GM12878 (cell line): ENCODE measurements around the gene ZIC2.

Source experiments
- ATF7 ChIP-seq: fragments of 450-650 bp; IDR thresholded peaks from 2 replicates; pipeline ENCODE4 v1.6.1; 2016; ENCODE audit warnings: low read depth, mild to moderate bottlenecking
- NRF1 ChIP-seq: conservative IDR thresholded peaks from 2 replicates; pipeline ENCODE4 v1.6.1; 2011; ENCODE audit warnings: mild to moderate bottlenecking, low read depth, low read length, improper control_type of control experiment
- SIX5 ChIP-seq: IDR thresholded peaks from 2 replicates; pipeline ENCODE4 v1.6.1; 2011; ENCODE audit warnings: mild to moderate bottlenecking, low read depth, low read length, moderate library complexity; ENCODE audit not compliant: severe bottlenecking
- TAF1 ChIP-seq: IDR thresholded peaks from 2 replicates; pipeline ENCODE4 v1.6.1; 2011; ENCODE audit warnings: mild to moderate bottlenecking, low read depth, low read length, borderline replicate concordance
- TCF12 ChIP-seq: IDR thresholded peaks from 2 replicates; pipeline ENCODE4 v1.6.1; 2011; ENCODE audit warnings: low read depth, mild to moderate bottlenecking, low read length
- ZNF24 ChIP-seq: fragments of 450-650 bp; IDR thresholded peaks from 2 replicates; pipeline ENCODE4 v1.6.1; 2017; ENCODE audit warnings: antibody characterized with exemption, mild to moderate bottlenecking
- TF ChIP-seq, protein P1 (sequence below), 3 experiments: IDR thresholded peaks in 2 of 3; conservative IDR thresholded peaks in 1 of 3; 2 replicates each; pipeline ENCODE4 v1.5.1; 2011; ENCODE audit warnings: low read depth in 3 of 3, low read length in 3 of 3, mild to moderate bottlenecking in 3 of 3, control low read depth in 2 of 3, moderate library complexity in 2 of 3, inconsistent platforms in 1 of 3, mixed read lengths in 1 of 3; ENCODE audit not compliant: control insufficient read depth in 2 of 3, insufficient read depth in 1 of 3; ENCODE audit errors: extremely low read depth in 1 of 3

DNA sequence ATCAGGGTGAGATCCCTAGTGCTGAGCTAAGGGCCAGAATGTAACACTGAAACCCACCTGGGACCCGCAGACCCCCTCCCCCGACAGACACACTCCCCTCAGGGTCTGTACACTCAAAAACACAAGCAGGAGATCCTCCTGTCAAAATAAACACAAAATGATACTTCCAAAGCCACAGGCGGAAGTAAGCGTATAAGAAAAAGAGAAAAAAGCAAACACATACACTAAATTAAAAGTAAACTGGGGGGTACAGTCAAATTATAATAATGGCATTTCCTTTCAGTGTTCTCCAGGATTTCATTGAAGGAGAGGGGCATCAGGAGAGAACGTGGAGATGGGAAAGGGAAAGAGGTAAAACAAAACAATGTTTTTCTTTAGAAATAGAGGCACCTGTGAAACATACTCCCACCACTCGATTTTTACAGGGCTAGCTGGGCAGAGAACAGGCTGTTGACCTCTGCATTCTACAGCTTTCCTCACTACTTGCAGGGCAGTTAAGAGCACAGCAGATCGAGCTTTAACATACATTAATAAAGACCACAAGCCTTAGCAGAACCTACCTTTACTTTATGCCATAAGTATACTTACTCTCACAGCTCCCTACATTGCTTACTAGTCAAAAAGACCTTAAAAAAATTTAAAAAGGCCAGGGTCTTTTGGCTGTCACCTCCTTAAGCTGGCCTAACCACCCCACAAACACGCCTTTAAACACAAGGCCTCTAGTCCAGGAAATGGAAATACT is 15.3 kb upstream of the ZIC2 start:
- TF ChIP-seq ZNF24 (no peak), TAF1 (no peak), NRF1 (no peak), SIX5 (no peak), ATF7 (no peak), TCF12 (no peak)
- TF ChIP-seq, protein P1, sequence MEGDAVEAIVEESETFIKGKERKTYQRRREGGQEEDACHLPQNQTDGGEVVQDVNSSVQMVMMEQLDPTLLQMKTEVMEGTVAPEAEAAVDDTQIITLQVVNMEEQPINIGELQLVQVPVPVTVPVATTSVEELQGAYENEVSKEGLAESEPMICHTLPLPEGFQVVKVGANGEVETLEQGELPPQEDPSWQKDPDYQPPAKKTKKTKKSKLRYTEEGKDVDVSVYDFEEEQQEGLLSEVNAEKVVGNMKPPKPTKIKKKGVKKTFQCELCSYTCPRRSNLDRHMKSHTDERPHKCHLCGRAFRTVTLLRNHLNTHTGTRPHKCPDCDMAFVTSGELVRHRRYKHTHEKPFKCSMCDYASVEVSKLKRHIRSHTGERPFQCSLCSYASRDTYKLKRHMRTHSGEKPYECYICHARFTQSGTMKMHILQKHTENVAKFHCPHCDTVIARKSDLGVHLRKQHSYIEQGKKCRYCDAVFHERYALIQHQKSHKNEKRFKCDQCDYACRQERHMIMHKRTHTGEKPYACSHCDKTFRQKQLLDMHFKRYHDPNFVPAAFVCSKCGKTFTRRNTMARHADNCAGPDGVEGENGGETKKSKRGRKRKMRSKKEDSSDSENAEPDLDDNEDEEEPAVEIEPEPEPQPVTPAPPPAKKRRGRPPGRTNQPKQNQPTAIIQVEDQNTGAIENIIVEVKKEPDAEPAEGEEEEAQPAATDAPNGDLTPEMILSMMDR (IDR thresholded peaks at IDR 0.05 in 2 of 3, conservative IDR thresholded peaks at IDR 0.05 in 1 of 3; ENCODE audit: control insufficient read depth in 2 of 3, extremely low read depth in 1 of 3, insufficient read depth in 1 of 3, low read depth in 3 of 3, low read length in 3 of 3): no peak
